HG03159 (cell line): ENCODE results near the gene INPP4B.

Source experiments
- ATAC-seq: cut with Tn5 transposase; IDR thresholded peaks from one replicate; pipeline ENCODE4 v1.9.1; 2021; ENCODE audit warnings: mild to moderate bottlenecking, moderate library complexity; ENCODE audit not compliant: unreplicated experiment

INPP4B gene

GRCh38 chr4:142846108-142846728 is at the start of gene INPP4B:
TSS of gene INPP4B (minus strand) at chr4:142846301.
- ATAC-seq, result no peak

- ATAC-seq, result no peak
These were observed 46.9 kb upstream of the INPP4B start for GRCh38 chr4:142893012-142893411.

GRCh38 chr4:142886566-142886965 is 40.5 kb upstream of the INPP4B start:
- ATAC-seq, result no peak

GRCh38 chr4:142883040-142883832 is 37.1 kb upstream of the INPP4B start:
- no peak for ATAC-seq

- ATAC-seq, result no peak
These were observed 36.1 kb upstream of the INPP4B start for GRCh38 chr4:142882159-142882558.

- no peak for ATAC-seq
These were observed 35.2 kb upstream of the INPP4B start for GRCh38 chr4:142881331-142881730.

GRCh38 chr4:142875117-142875516 is 29.0 kb upstream of the INPP4B start:
- no peak for ATAC-seq

GRCh38 chr4:142874684-142875083 is 28.6 kb upstream of the INPP4B start:
- ATAC-seq, result no peak

GRCh38 chr4:142866685-142867084 is 20.6 kb upstream of the INPP4B start:
- no peak for ATAC-seq

GRCh38 chr4:142861351-142861750 is 15.2 kb upstream of the INPP4B start:
- ATAC-seq, result no peak

- no peak for ATAC-seq
These were observed 12.9 kb upstream of the INPP4B start for GRCh38 chr4:142858965-142859364.

GRCh38 chr4:142858446-142858845 is 12.3 kb upstream of the INPP4B start:
- ATAC-seq, result no peak

GRCh38 chr4:142856576-142856975 is 10.5 kb upstream of the INPP4B start:
- no peak for ATAC-seq

GRCh38 chr4:142850478-142850877 is 4.4 kb upstream of the INPP4B start:
- ATAC-seq, result no peak

- ATAC-seq, result peak; percentile 66
These were observed 862 bp upstream of the INPP4B start for GRCh38 chr4:142846729-142847596.

- no peak for ATAC-seq
These were observed 601 bp downstream of the INPP4B start for GRCh38 chr4:142845293-142846107.

GRCh38 chr4:142844782-142845181 is 1.3 kb downstream of the INPP4B start:
- ATAC-seq, result no peak

GRCh38 chr4:142840516-142841123 is 5.5 kb downstream of the INPP4B start:
- peak; percentile 59 for ATAC-seq

- no peak for ATAC-seq
These were observed 7.3 kb downstream of the INPP4B start for GRCh38 chr4:142838778-142839177.

GRCh38 chr4:142832022-142832421 is 14.1 kb downstream of the INPP4B start:
- ATAC-seq, result no peak
